Natural killer cell (primary cell): ENCODE results near the gene CLK1. TPM values are rescaled to one million over a fixed set of nuclear protein-coding genes. Genes with fewer than 3 reads are reported as not detected.

Experiments
- ATAC-seq, 3 donors: fragments of 150-1000 bp in 2 of 3; fragments of 200-7000 bp in 1 of 3; cut with Tn5 transposase; 1 replicate in 1 of 3; 2 replicates in 2 of 3; pipeline ENCODE4 v1.10.0; 2021; ENCODE audit warnings: mild to moderate bottlenecking in 2 of 3, moderate library complexity in 2 of 3
- DNase-seq, 2 donors: peaks; one replicate each; pipeline versions ENCODE4 v3.0.0 to v3.0.0-alpha.2; 2013 to 2021; ENCODE audit warnings: mixed read lengths in 1 of 2
- H3K27ac ChIP-seq: one replicate; pipeline ENCODE4 v1.5.1; 2013; ENCODE audit warnings: mild to moderate bottlenecking, low read length
- H3K27me3 ChIP-seq: one replicate; pipeline ENCODE4 v1.6.1; 2013; ENCODE audit warnings: low read length; ENCODE audit not compliant: control insufficient read depth, insufficient read depth
- H3K36me3 ChIP-seq: one replicate; pipeline ENCODE4 v1.6.1; 2013; ENCODE audit warnings: low read length; ENCODE audit not compliant: control insufficient read depth, insufficient read depth
- H3K4me1 ChIP-seq: one replicate; pipeline ENCODE4 v1.6.1; 2013; ENCODE audit warnings: low read length; ENCODE audit not compliant: control insufficient read depth, insufficient read depth
- H3K4me3 ChIP-seq: one replicate; pipeline ENCODE4 v1.5.1; 2013; ENCODE audit warnings: low read length
- H3K9me3 ChIP-seq: one replicate; pipeline ENCODE4 v1.6.1; 2013; ENCODE audit warnings: low read length; ENCODE audit not compliant: control insufficient read depth, insufficient read depth
- H3K27ac Mint-ChIP-seq, 2 donors: one replicate each; pipeline ENCODE4 v1.8.0; 2022; ENCODE audit warnings: mild to moderate bottlenecking in 2 of 2, mixed read lengths in 2 of 2, moderate library complexity in 1 of 2
- H3K27me3 Mint-ChIP-seq, 2 donors: one replicate each; pipeline ENCODE4 v1.8.0; 2022; ENCODE audit warnings: low read depth in 2 of 2, mixed read lengths in 2 of 2
- H3K36me3 Mint-ChIP-seq: one replicate; pipeline ENCODE4 v1.8.0; 2022; ENCODE audit warnings: mixed read lengths
- H3K4me1 Mint-ChIP-seq, 2 donors: one replicate each; pipeline ENCODE4 v1.8.0; 2022; ENCODE audit warnings: mixed read lengths in 2 of 2
- H3K4me3 Mint-ChIP-seq: one replicate; pipeline ENCODE4 v1.8.0; 2022; ENCODE audit warnings: mild to moderate bottlenecking, moderate library complexity, mixed read lengths
- H3K9me3 Mint-ChIP-seq, 2 donors: one replicate each; pipeline ENCODE4 v1.8.0; 2022; ENCODE audit warnings: mixed read lengths in 2 of 2
- WGBS: methylation state at CpG from one replicate; pipeline ENCODE4 v1.1.7; 2013; ENCODE audit warnings: missing lambda C conversion rate; ENCODE audit not compliant: insufficient coverage; 5-methylcytosine and 5-hydroxymethylcytosine counted together
- intact Hi-C: fragments of 100-400 bp; cut with micrococcal nuclease; formaldehyde crosslinking; loops from one replicate; pipeline ENCODE4 v1.14.2; 2022
- total RNA-seq, 4 donors: library from RNA; stranded (reverse); fragments of 120-200 nt in 1 of 4; gene quantifications; one replicate each; pipeline versions ENCODE4 v1.2.3 to v1.2.4, GENCODE V29; 2013 to 2022
- TF ChIP-seq, protein P1 (sequence below): fragments of 200-600 bp; IDR thresholded peaks from one replicate; pipeline ENCODE4 v1.8.0; 2022; ENCODE audit warnings: antibody characterized with exemption

The CLK1 gene
- total RNA-seq, 3 donors from 2014 or later (not counting 1 experiment from before 2014, with no cell fraction given), result 975 to 1,296 (median 1,070) TPM

DNA sequence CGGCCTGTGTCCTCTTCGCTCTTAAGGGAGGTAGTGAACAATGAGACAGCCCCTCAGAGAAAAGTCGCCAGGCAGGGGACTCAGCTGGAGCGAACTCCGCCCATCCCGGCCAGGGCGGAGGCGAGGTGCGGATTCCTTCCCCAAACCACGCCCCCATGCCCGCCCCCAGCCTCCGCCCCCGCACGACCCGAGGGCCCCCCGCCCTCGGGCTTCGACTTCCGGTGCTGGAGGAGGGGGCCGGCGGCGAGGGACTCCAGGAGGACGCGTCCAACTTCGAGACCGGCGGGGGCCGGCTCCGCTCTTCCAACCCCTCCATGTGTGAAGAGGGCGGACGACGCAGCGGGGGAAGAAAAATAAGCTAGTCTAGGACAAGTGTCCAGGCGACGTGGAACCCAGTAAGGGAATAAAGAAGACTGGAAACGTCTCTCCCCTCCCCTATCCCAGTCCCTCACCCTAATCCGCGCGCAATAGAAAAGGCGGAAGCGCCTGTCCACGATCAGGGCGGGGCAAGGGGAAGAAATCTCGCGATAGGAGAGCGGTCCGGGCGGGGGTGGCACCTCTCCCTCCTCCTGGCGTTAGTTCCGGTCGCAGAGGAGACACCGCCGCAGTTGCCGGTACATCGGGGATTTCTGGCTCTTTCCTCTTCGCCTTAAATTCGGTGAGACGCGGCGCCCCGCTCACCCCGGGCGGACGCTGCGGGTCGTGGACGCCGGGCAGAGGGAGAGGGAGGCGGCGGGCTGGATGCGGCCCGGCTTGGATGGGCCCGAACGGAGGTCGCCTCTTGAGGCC is 52.9 kb downstream of the CLK1 start, which contains the start of gene BZW1:
BZW1 (plus strand) TSS at position 578 of the 789 bp plus-strand sequence. CDS start 1,308 bp downstream, outside the sequence.
- intact Hi-C loops, result loop anchor here (1.0 to 5.0 kb wide), 6 partner anchors 53 to 451 kb away; partner anchors contain the start of genes CASP10, CASP8, CFLAR and CLK1
- Mint-ChIP-seq H3K27ac (peak within 1 kb of the TSS; percentile 93 to 98), H3K4me1 (peaks cover 53 to 56% of the 10 kb centered on the region in 2 donors), H3K9me3 (no peaks in the 10 kb centered on the region), H3K27me3 (no peaks in the 10 kb centered on the region), H3K36me3 (peaks cover 22% of the 10 kb centered on the region), H3K4me3 (peak within 1 kb of the TSS; percentile 95)
- H3K27me3 ChIP-seq, result no peaks in the 10 kb centered on the region
- under 1% methylated on average over 70 of the region's 75 CpGs for WGBS
- peaks cover 18% of the 10 kb centered on the region for H3K4me1 ChIP-seq
- ATAC-seq (peak; percentile 78 to 92 (median 78)), DNase-seq (peak; percentile 93 to 98)
- H3K4me3 ChIP-seq, result peak within 1 kb of the TSS; percentile 61
- H3K27ac ChIP-seq, result peak within 1 kb of the TSS; percentile 99
- TF ChIP-seq, protein P1, sequence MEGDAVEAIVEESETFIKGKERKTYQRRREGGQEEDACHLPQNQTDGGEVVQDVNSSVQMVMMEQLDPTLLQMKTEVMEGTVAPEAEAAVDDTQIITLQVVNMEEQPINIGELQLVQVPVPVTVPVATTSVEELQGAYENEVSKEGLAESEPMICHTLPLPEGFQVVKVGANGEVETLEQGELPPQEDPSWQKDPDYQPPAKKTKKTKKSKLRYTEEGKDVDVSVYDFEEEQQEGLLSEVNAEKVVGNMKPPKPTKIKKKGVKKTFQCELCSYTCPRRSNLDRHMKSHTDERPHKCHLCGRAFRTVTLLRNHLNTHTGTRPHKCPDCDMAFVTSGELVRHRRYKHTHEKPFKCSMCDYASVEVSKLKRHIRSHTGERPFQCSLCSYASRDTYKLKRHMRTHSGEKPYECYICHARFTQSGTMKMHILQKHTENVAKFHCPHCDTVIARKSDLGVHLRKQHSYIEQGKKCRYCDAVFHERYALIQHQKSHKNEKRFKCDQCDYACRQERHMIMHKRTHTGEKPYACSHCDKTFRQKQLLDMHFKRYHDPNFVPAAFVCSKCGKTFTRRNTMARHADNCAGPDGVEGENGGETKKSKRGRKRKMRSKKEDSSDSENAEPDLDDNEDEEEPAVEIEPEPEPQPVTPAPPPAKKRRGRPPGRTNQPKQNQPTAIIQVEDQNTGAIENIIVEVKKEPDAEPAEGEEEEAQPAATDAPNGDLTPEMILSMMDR, result no peak
- no peaks in the 10 kb centered on the region for H3K9me3 ChIP-seq
- peaks cover 34% of the 10 kb centered on the region for H3K36me3 ChIP-seq

DNA sequence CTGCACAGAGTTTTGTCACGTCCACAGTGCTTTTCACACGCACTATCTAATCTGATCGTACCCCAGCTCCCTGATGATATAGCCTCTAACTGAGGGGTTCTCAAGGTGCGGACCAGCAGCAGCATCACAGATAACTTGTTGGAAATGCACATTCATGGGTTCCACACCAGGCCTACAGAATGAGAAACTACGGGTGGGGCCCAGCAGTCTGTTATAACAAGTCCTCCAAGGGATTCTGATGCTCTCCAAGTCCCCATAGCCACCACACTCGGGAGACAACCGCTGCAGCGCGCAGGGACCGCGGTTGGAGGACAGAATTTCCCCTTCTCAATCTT is 53.5 kb downstream of the CLK1 start:
- ATAC-seq (peak in 1 of 3 donors; percentile 0), DNase-seq (no peak)
- Mint-ChIP-seq H3K4me1 (peaks cover 48 to 55% of the 10 kb centered on the region in 2 donors), H3K9me3 (no peaks in the 10 kb centered on the region), H3K27me3 (no peaks in the 10 kb centered on the region), H3K4me3 (peak overlapping the region; percentile 95), H3K27ac (peak overlapping the region; percentile 93 to 98), H3K36me3 (peaks cover 17% of the 10 kb centered on the region)
- Histone ChIP-seq H3K4me1 (peaks cover 18% of the 10 kb centered on the region), H3K36me3 (peaks cover 29% of the 10 kb centered on the region), H3K27ac (peak overlapping the region; percentile 77), H3K27me3 (no peaks in the 10 kb centered on the region), H3K9me3 (no peaks in the 10 kb centered on the region), H3K4me3 (peak overlapping the region; percentile 61)
- intact Hi-C loops, result loop anchor here (1.0 to 5.0 kb wide), 6 partner anchors 53 to 451 kb away; partner anchors contain the start of genes CASP10, CASP8, CFLAR and CLK1
- TF ChIP-seq, protein P1, result no peak
- WGBS, result 6% methylated on average over 11 of the region's 11 CpGs

DNA sequence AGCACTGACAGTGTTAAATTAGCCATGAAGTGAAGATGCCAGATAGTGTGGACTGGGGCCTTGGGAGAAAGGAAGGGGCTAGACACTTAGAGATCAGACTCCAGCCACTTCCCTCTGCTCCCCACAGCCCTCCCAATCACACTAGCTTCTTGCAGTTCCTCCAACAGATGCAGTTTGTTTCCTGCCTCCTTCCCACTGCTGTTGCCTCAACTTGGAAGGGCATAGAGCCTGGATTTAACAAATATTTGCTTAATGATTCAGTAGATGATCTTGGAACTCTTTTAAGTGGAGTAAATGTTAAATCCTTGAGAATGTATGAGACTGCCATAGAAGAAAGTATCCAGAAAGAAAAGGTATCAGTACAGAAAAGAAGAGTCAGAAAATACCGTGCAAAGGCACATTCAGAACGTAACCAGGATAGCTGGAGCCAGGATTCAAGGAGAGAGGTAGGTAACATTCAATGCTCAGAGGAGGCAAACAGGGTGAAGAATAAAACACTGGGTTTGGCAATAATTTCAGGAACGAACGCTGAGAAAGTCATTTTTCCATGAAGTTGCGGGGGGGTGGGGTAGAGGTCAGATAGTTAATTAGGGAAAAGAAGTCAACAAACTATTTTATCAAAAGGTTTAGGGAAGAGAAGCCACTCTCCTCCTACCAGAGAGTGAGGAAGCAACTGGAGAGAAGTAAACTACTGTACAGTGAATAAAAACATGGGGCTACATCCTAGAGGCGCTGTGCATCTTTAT is 54.0 kb downstream of the CLK1 start:
- H3K36me3 ChIP-seq, result peaks cover 24% of the 10 kb centered on the region
- TF ChIP-seq, protein P1, result no peak
- no peaks in the 10 kb centered on the region for H3K27me3 ChIP-seq
- no peak for ATAC-seq
- peak overlapping the region; percentile 77 for H3K27ac ChIP-seq
- intact Hi-C loops, result loop anchor here (5.0 kb wide), 3 partner anchors 307 to 452 kb away; partner anchors contain the start of genes CASP10, CASP8 and CFLAR
- peak overlapping the region; percentile 93 to 98 for H3K27ac Mint-ChIP-seq
- peak overlapping the region; percentile 61 for H3K4me3 ChIP-seq
- H3K9me3 Mint-ChIP-seq, result no peaks in the 10 kb centered on the region
- H3K27me3 Mint-ChIP-seq, result peaks cover 0 to 4% of the 10 kb centered on the region in 2 donors
- peaks cover 42 to 51% of the 10 kb centered on the region in 2 donors for H3K4me1 Mint-ChIP-seq
- DNase-seq, result no peak
- 79% methylated on average over 6 of the region's 6 CpGs for WGBS
- peaks cover 18% of the 10 kb centered on the region for H3K4me1 ChIP-seq
- H3K36me3 Mint-ChIP-seq, result peaks cover 11% of the 10 kb centered on the region
- no peaks in the 10 kb centered on the region for H3K9me3 ChIP-seq
- H3K4me3 Mint-ChIP-seq, result peak overlapping the region; percentile 95
